Endothelial cell of umbilical vein (primary cell): ENCODE results near the gene XIST. TPM values are rescaled to one million over a fixed set of nuclear protein-coding genes. Genes with fewer than 3 reads are reported as not detected.

Experiments used
- BruUV-seq: library from RNA; stranded (reverse); fragments of 400-500 nt; replicated peaks from 2 replicates; lab custom pipeline; 2021; lab: Mats Ljungman, UMichigan
- CTCF ChIA-PET: fragments of 300-600, 350-600 bp; sonication (Branson Sonifier 250); formaldehyde crosslinking; loops from one replicate; lab custom pipeline; 2021; ENCODE audit warnings: antibody characterized with exemption, inconsistent platforms; lab: Charles Lee
- POLR2A ChIA-PET: fragments of 300-600, 350-600 bp; sonication (Branson Sonifier 250); formaldehyde crosslinking; loops from one replicate; lab custom pipeline; 2021; ENCODE audit warnings: antibody characterized with exemption, inconsistent platforms; lab: Charles Lee
- DNase-seq: peaks from one replicate; pipeline ENCODE4 v3.0.0-alpha.2; 2011; ENCODE audit warnings: low read depth, low spot score
- FAIRE-seq: peaks from 2 replicates; lab custom pipeline; 2011; peaks lifted over from hg19 to GRCh38; lab: Jason Lieb, UNC
- H2AFZ ChIP-seq: 2 replicates; pipeline ENCODE4 v1.6.0; 2012; ENCODE audit warnings: low read depth, low read length, control low read depth, inconsistent platforms
- H3K27ac ChIP-seq: 2 replicates; pipeline ENCODE4 v1.5.1; 2011; ENCODE audit warnings: low read depth, mild to moderate bottlenecking, control low read depth, low read length, moderate library complexity; ENCODE audit not compliant: insufficient read depth
- H3K27me3 ChIP-seq, 2 experiments: 2 replicates each; pipeline versions ENCODE4 v1.6.0 to v1.6.1; 2011; ENCODE audit warnings: low read length in 2 of 2, mixed read lengths in 1 of 2; ENCODE audit not compliant: control insufficient read depth in 2 of 2, insufficient read depth in 2 of 2
- H3K36me3 ChIP-seq, 2 experiments: 2 replicates in 1 of 2; 3 replicates in 1 of 2; pipeline ENCODE4 v1.5.1; 2011; ENCODE audit warnings: low read length in 2 of 2, mild to moderate bottlenecking in 1 of 2, moderate library complexity in 1 of 2; ENCODE audit not compliant: control insufficient read depth in 2 of 2, insufficient read depth in 2 of 2; ENCODE audit errors: extremely low read depth in 1 of 2
- H3K4me1 ChIP-seq: 3 replicates; pipeline ENCODE4 v1.5.1; 2011; ENCODE audit warnings: mild to moderate bottlenecking, low read length; ENCODE audit not compliant: control insufficient read depth, insufficient read depth; ENCODE audit errors: extremely low read depth
- H3K4me2 ChIP-seq: 2 replicates; pipeline ENCODE4 v1.6.1; 2011; ENCODE audit warnings: low read length, control low read depth, mixed read lengths; ENCODE audit not compliant: insufficient read depth
- H3K4me3 ChIP-seq, 3 experiments: fragments of 200-600 bp in 1 of 3; sonication (generic), shearing (Covaris generic) in 1 of 3; replicated peaks in 1 of 3; 2 replicates each; pipeline ENCODE4 v1.5.1; 2011 to 2016; ENCODE audit warnings: control low read depth in 3 of 3, low read length in 3 of 3, mild to moderate bottlenecking in 2 of 3, inconsistent platforms in 1 of 3, low read depth in 1 of 3, moderate library complexity in 1 of 3; ENCODE audit not compliant: insufficient read depth in 1 of 3
- H3K79me2 ChIP-seq: 2 replicates; pipeline ENCODE4 v1.6.0; 2012; ENCODE audit warnings: low read length, inconsistent platforms; ENCODE audit not compliant: control insufficient read depth, insufficient read depth
- H3K9ac ChIP-seq: replicated peaks from 2 replicates; pipeline ENCODE3; 2011; ENCODE audit warnings: low read length, control low read depth; ENCODE audit not compliant: insufficient read depth; ENCODE audit errors: extremely low read depth
- H3K9me1 ChIP-seq: replicated peaks from 3 replicates; pipeline ENCODE4 v1.6.0; 2011; ENCODE audit warnings: mild to moderate bottlenecking, low read length; ENCODE audit not compliant: control insufficient read depth, insufficient read depth; ENCODE audit errors: extremely low read depth
- H3K9me3 ChIP-seq: replicated peaks from 2 replicates; pipeline ENCODE4 v1.5.1; 2012; ENCODE audit warnings: low read length, inconsistent platforms; ENCODE audit not compliant: control insufficient read depth, insufficient read depth
- H4K20me1 ChIP-seq: replicated peaks from 2 replicates; pipeline ENCODE3; 2011; ENCODE audit warnings: mild to moderate bottlenecking, low read length; ENCODE audit not compliant: control insufficient read depth, insufficient read depth; ENCODE audit errors: extremely low read depth
- EZH2 ChIP-seq: IDR thresholded peaks from 2 replicates; pipeline ENCODE4 v1.6.1; 2012; ENCODE audit warnings: borderline replicate concordance, low read depth, mild to moderate bottlenecking, moderate library complexity, low read length, inconsistent platforms; ENCODE audit not compliant: severe bottlenecking
- FOS ChIP-seq: IDR thresholded peaks from 2 replicates; pipeline ENCODE4 v1.6.1; 2011; ENCODE audit warnings: mild to moderate bottlenecking, low read length, moderate library complexity, borderline replicate concordance; ENCODE audit not compliant: insufficient read depth
- GATA2 ChIP-seq: IDR thresholded peaks from 2 replicates; pipeline ENCODE4 v1.7.0; 2011; ENCODE audit warnings: low read depth, mild to moderate bottlenecking, moderate library complexity, mixed read lengths, low read length; ENCODE audit not compliant: insufficient read length, insufficient read depth
- JUN ChIP-seq: IDR thresholded peaks from 2 replicates; pipeline ENCODE4 v1.6.1; 2011; ENCODE audit warnings: borderline replicate concordance, low read depth; ENCODE audit not compliant: insufficient read length, insufficient read depth
- MYC ChIP-seq: IDR thresholded peaks from one replicate; pipeline ENCODE4 v1.6.1; 2011; ENCODE audit warnings: mild to moderate bottlenecking, low read depth, low read length
- POLR2A ChIP-seq: IDR thresholded peaks from 2 replicates; pipeline ENCODE4 v1.6.1; 2012; ENCODE audit warnings: low read depth, mild to moderate bottlenecking, control low read depth, low read length
- POLR2AphosphoS5 ChIP-seq: IDR thresholded peaks from 2 replicates; pipeline ENCODE4 v1.6.1; 2012; ENCODE audit warnings: low read depth, mild to moderate bottlenecking, control low read depth, low read length, moderate library complexity; ENCODE audit not compliant: insufficient read depth
- dilution Hi-C: fragments of 300-500 bp; cut with MboI; formaldehyde crosslinking; loops from one replicate; pipeline ENCODE4 v1.15.0; 2019; ENCODE audit warnings: low sequenced_read_pairs; ENCODE audit not compliant: extremely low pct_ligation_motif_present
- intact Hi-C: fragments of 100-400 bp; cut with micrococcal nuclease; formaldehyde crosslinking; loops from one replicate; pipeline ENCODE4 v1.10.0; 2022
- polyA plus RNA-seq, 4 experiments: library from polyadenylated mRNA; depleted of rRNA in 3 of 4; stranded (reverse) in 3 of 4; unstranded in 1 of 4; fragments of >200 nt; gene quantifications; 2 replicates each; pipeline versions ENCODE4 v1.2.1 to v1.2.3, GENCODE V29; 2011 to 2012; ENCODE audit warnings: missing spikeins in 1 of 4
- total RNA-seq: library from RNA; stranded (reverse); gene quantifications from 2 replicates; pipeline ENCODE4 v1.2.3, GENCODE V29; 2021
- TF ChIP-seq, protein P1 (sequence below): IDR thresholded peaks from 2 replicates; pipeline ENCODE4 v1.6.1; 2011; ENCODE audit not compliant: insufficient read depth, insufficient read length
- TF ChIP-seq, protein P2 (sequence below), 2 donors: IDR thresholded peaks; 1 replicate in 1 of 2; 2 replicates in 1 of 2; pipeline ENCODE4 v1.5.1; 2011; ENCODE audit warnings: low read length in 2 of 2, mild to moderate bottlenecking in 2 of 2, moderate library complexity in 2 of 2, control low read depth in 1 of 2, inconsistent platforms in 1 of 2, low read depth in 1 of 2; ENCODE audit not compliant: insufficient read depth in 1 of 2; ENCODE audit errors: extremely low read depth in 1 of 2

The XIST gene
- total and polyA plus RNA-seq, 2 donors (not counting 3 experiments of a cell fraction or from before 2014, with no cell fraction given), result 0.03 to 0.07 TPM

DNA sequence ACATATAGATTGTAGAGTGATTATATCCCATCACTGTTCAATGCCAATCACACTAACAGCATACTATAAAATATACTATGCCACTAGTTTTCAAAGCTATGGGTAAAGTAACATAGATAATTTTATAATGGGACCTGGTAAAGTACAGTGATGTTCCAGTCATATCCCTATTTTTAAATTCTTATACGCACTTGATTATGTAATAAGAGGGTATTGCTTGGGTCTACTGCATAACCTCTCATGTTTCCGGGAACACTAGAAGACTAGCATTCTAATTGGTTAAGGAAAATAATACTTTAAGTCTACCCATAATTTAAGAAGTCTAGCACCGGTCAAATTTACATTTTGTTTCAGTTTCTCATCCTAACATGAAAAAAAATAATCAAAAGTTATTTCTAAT lies 14.4 kb downstream of the XIST start:
- H3K9me3 ChIP-seq, result no peaks in the 10 kb centered on the region
- POLR2A ChIA-PET, result no interaction called here
- H3K79me2 ChIP-seq, result no peaks in the 10 kb centered on the region
- BruUV-seq, result no TSS peak
- intact Hi-C loops, result no loop called here
- no peak overlapping the region for H3K9ac ChIP-seq
- no peak for DNase-seq
- H3K4me1 ChIP-seq, result no peaks in the 10 kb centered on the region
- no peak overlapping the region for H3K27ac ChIP-seq
- no peak overlapping the region for H3K4me2 ChIP-seq
- peaks cover 0 to 2% of the 10 kb centered on the region in 2 experiments for H3K27me3 ChIP-seq
- FAIRE-seq, result no peak
- dilution Hi-C loops, result no loop called here
- H2AFZ ChIP-seq, result no peak overlapping the region
- CTCF ChIA-PET, result no interaction called here
- no peak overlapping the region for H3K4me3 ChIP-seq
- H3K9me1 ChIP-seq, result no peaks in the 10 kb centered on the region
- no peaks in the 10 kb centered on the region for H3K36me3 ChIP-seq
- TF ChIP-seq, protein P1, sequence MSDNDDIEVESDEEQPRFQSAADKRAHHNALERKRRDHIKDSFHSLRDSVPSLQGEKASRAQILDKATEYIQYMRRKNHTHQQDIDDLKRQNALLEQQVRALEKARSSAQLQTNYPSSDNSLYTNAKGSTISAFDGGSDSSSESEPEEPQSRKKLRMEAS, result no peak
- TF ChIP-seq GATA2 (no peak), POLR2A (no peak), EZH2 (no peak), FOS (no peak), POLR2AphosphoS5 (no peak), JUN (no peak), MYC (no peak)
- TF ChIP-seq, protein P2, sequence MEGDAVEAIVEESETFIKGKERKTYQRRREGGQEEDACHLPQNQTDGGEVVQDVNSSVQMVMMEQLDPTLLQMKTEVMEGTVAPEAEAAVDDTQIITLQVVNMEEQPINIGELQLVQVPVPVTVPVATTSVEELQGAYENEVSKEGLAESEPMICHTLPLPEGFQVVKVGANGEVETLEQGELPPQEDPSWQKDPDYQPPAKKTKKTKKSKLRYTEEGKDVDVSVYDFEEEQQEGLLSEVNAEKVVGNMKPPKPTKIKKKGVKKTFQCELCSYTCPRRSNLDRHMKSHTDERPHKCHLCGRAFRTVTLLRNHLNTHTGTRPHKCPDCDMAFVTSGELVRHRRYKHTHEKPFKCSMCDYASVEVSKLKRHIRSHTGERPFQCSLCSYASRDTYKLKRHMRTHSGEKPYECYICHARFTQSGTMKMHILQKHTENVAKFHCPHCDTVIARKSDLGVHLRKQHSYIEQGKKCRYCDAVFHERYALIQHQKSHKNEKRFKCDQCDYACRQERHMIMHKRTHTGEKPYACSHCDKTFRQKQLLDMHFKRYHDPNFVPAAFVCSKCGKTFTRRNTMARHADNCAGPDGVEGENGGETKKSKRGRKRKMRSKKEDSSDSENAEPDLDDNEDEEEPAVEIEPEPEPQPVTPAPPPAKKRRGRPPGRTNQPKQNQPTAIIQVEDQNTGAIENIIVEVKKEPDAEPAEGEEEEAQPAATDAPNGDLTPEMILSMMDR (IDR thresholded peaks at IDR 0.05; ENCODE audit: extremely low read depth in 1 of 2, insufficient read depth in 1 of 2, low read depth in 1 of 2, low read length in 2 of 2), result no peak
- H4K20me1 ChIP-seq, result no peaks in the 10 kb centered on the region
